HCT116 (cell line): Measurements from ENCODE around the gene MAGEE1. TPM values are rescaled to one million over a fixed set of nuclear protein-coding genes. Genes with fewer than 3 reads are reported as not detected.

Experiments used
- ATAC-seq: fragments of 200-7000 bp; cut with Tn5 transposase; 2 replicates; pipeline ENCODE4 v1.9.1; 2020; ENCODE audit warnings: mild to moderate bottlenecking, moderate library complexity
- BruUV-seq: library from RNA; stranded (reverse); fragments of 400-500 nt; replicated peaks from 2 replicates; lab custom pipeline; 2021; lab: Mats Ljungman, UMichigan
- CTCF ChIA-PET: fragments of 300-600 bp; sonication (Branson Sonifier 250); formaldehyde crosslinking; loops from one replicate; lab custom pipeline; 2021; ENCODE audit warnings: antibody characterized with exemption; lab: Charles Lee
- POLR2A ChIA-PET: fragments of 300-600, 350-600 bp; sonication (Branson Sonifier 250); formaldehyde crosslinking; loops from one replicate; lab custom pipeline; 2021; ENCODE audit warnings: antibody characterized with exemption; lab: Charles Lee
- RAD21 ChIA-PET, 2 experiments: fragments of 300-600 bp; sonication (Branson Sonifier 250); formaldehyde crosslinking; loops; one replicate each; lab custom pipeline; 2023; ENCODE audit warnings: low total read pairs in 2 of 2; ENCODE audit not compliant: uncharacterized antibody in 2 of 2, unreplicated experiment in 2 of 2, low non-redundant PET in 1 of 2; lab: Charles Lee
- DNase-seq: peaks from one replicate; pipeline ENCODE4 v3.0.0-alpha.2; 2010; ENCODE audit warnings: low read depth, low spot score
- H2AFZ ChIP-seq: fragments of 200-600 bp; shearing (Covaris generic), sonication (generic); 2 replicates; pipeline ENCODE4 v1.6.1; 2017; ENCODE audit warnings: low read depth, mixed run types, mixed read lengths, antibody characterized with exemption, low read length; ENCODE audit not compliant: poor library complexity, severe bottlenecking
- H3K27ac ChIP-seq: 2 replicates; pipeline ENCODE4 v1.5.1; 2012; ENCODE audit warnings: low read depth, low read length
- H3K27me3 ChIP-seq: fragments of 200-600 bp; sonication (generic); 2 replicates; pipeline ENCODE4 v1.6.1; 2016; ENCODE audit warnings: mixed run types, low read length, mixed read lengths; ENCODE audit not compliant: insufficient read depth
- H3K36me3 ChIP-seq, 2 experiments: fragments of 200-500 bp in 1 of 2; fragments of 200-600 bp in 1 of 2; sonication (Bioruptor generic) in 1 of 2; sonication (generic) in 1 of 2; 2 replicates each; pipeline versions ENCODE4 v1.5.1 to v1.6.1; 2014 to 2016; ENCODE audit warnings: low read length in 2 of 2, inconsistent platforms in 1 of 2, mixed read lengths in 1 of 2, mixed run types in 1 of 2; ENCODE audit not compliant: insufficient read depth in 2 of 2, control insufficient read depth in 1 of 2
- H3K4me1 ChIP-seq, 2 experiments: fragments of 200-600 bp in 1 of 2; sonication (generic) in 1 of 2; 2 replicates each; pipeline versions ENCODE4 v1.5.1 to v1.6.1; 2012 to 2017; ENCODE audit warnings: low read length in 2 of 2, inconsistent platforms in 1 of 2, mild to moderate bottlenecking in 1 of 2, mixed read lengths in 1 of 2, mixed run types in 1 of 2, moderate library complexity in 1 of 2; ENCODE audit not compliant: insufficient read depth in 2 of 2, control insufficient read depth in 1 of 2
- H3K4me2 ChIP-seq: fragments of 200-600 bp; sonication (generic); 2 replicates; pipeline ENCODE4 v1.6.1; 2017; ENCODE audit warnings: mixed run types, low read length, mixed read lengths
- H3K4me3 ChIP-seq, 2 experiments: fragments of 200-600 bp in 1 of 2; sonication (generic) in 1 of 2; replicated peaks in 1 of 2; 2 replicates each; pipeline ENCODE4 v1.5.1; 2011 to 2016; ENCODE audit warnings: low read length in 2 of 2, control low read depth in 1 of 2, low read depth in 1 of 2, mild to moderate bottlenecking in 1 of 2, mixed read lengths in 1 of 2, mixed run types in 1 of 2
- H3K79me2 ChIP-seq: fragments of 200-600 bp; sonication (generic); 2 replicates; pipeline ENCODE4 v1.6.1; 2017; ENCODE audit warnings: mild to moderate bottlenecking, mixed run types, low read length, moderate library complexity, mixed read lengths; ENCODE audit not compliant: insufficient read depth
- H3K9ac ChIP-seq: fragments of 200-600 bp; sonication (generic); 2 replicates; pipeline ENCODE4 v1.6.1; 2016; ENCODE audit warnings: low read length, mixed read lengths
- H3K9me2 ChIP-seq: fragments of 200-600 bp; sonication (generic), shearing (Covaris generic); 2 replicates; pipeline ENCODE4 v1.6.1; 2017; ENCODE audit warnings: mixed run types, mild to moderate bottlenecking, moderate library complexity; ENCODE audit not compliant: insufficient read depth
- H3K9me3 ChIP-seq, 2 experiments: fragments of 200-500 bp in 1 of 2; fragments of 200-600 bp in 1 of 2; sonication (Bioruptor generic) in 1 of 2; sonication (generic) in 1 of 2; 2 replicates each; pipeline ENCODE4 v1.6.1; 2014 to 2017; ENCODE audit warnings: low read length in 2 of 2, mixed read lengths in 2 of 2, inconsistent platforms in 1 of 2, low read depth in 1 of 2, mild to moderate bottlenecking in 1 of 2, mixed run types in 1 of 2, moderate library complexity in 1 of 2; ENCODE audit not compliant: control insufficient read depth in 1 of 2, insufficient read depth in 1 of 2
- H4K20me1 ChIP-seq: fragments of 200-600 bp; sonication (generic), shearing (Covaris generic); 2 replicates; pipeline ENCODE4 v1.6.1; 2017; ENCODE audit warnings: mixed run types, mild to moderate bottlenecking, moderate library complexity; ENCODE audit not compliant: insufficient read depth
- EGR1 ChIP-seq: IDR thresholded peaks from 2 replicates; pipeline ENCODE4 v1.6.1; 2012; ENCODE audit warnings: low read depth
- EZH2phosphoT487 ChIP-seq: fragments of 200-600 bp; IDR thresholded peaks from 2 replicates; pipeline ENCODE4 v1.6.1; 2018; ENCODE audit warnings: antibody characterized with exemption, borderline replicate concordance
- FOSL1 ChIP-seq: IDR thresholded peaks from 2 replicates; pipeline ENCODE4 v1.6.1; 2012; ENCODE audit warnings: low read depth
- JUND ChIP-seq: IDR thresholded peaks from 2 replicates; pipeline ENCODE4 v1.6.1; 2012
- MAX ChIP-seq: IDR thresholded peaks from 2 replicates; pipeline ENCODE4 v1.6.1; 2012
- RAD21 ChIP-seq: IDR thresholded peaks from 2 replicates; pipeline ENCODE4 v1.6.1; 2012; ENCODE audit warnings: low read depth, mild to moderate bottlenecking
- SIN3A ChIP-seq: IDR thresholded peaks from 2 replicates; pipeline ENCODE4 v1.6.1; 2012; ENCODE audit warnings: low read depth
- SRF ChIP-seq: IDR thresholded peaks from 2 replicates; pipeline ENCODE4 v1.6.1; 2012; ENCODE audit warnings: low read depth
- TCF7L2 ChIP-seq: IDR thresholded peaks from 2 replicates; pipeline ENCODE4 v1.7.0; 2011; ENCODE audit warnings: borderline replicate concordance, inconsistent platforms; ENCODE audit not compliant: insufficient read depth, insufficient read length; ENCODE audit errors: extremely low read depth
- ZFX ChIP-seq: fragments of 450-650 bp; IDR thresholded peaks from 2 replicates; pipeline ENCODE4 v1.6.1; 2017
- intact Hi-C: fragments of 100-400 bp; cut with micrococcal nuclease; formaldehyde crosslinking; loops from 2 replicates; pipeline ENCODE4 v1.10.0; 2022
- total RNA-seq: library from RNA; stranded (reverse); gene quantifications from one replicate; pipeline ENCODE4 v1.2.1, GENCODE V29; 2021; ENCODE audit not compliant: unreplicated experiment
- TF ChIP-seq, protein P1 (sequence below), 3 experiments: fragments of 200-600 bp in 1 of 3; sonication (generic) in 1 of 3; IDR thresholded peaks in 2 of 3; conservative IDR thresholded peaks in 1 of 3; 2 replicates each; pipeline ENCODE4 v1.5.1; 2012 to 2017; ENCODE audit warnings: low read depth in 2 of 3, low read length in 2 of 3, antibody characterized with exemption in 1 of 3, borderline replicate concordance in 1 of 3, control low read depth in 1 of 3, mild to moderate bottlenecking in 1 of 3, mixed read lengths in 1 of 3, mixed run types in 1 of 3, moderate library complexity in 1 of 3; ENCODE audit not compliant: insufficient read depth in 1 of 3
- TF ChIP-seq, protein P2 (sequence below): IDR thresholded peaks from 2 replicates; pipeline ENCODE4 v1.6.1; 2011; ENCODE audit warnings: mild to moderate bottlenecking, low read length, moderate library complexity; ENCODE audit not compliant: insufficient replicate concordance; ENCODE audit errors: extremely low read depth
- TF ChIP-seq, protein P3 (sequence below): IDR thresholded peaks from 2 replicates; pipeline ENCODE4 v1.6.1; 2012; ENCODE audit warnings: low read depth

MAGEE1 gene
- total RNA-seq, 1 experiment from 2014 or later: 2.2 TPM

DNA sequence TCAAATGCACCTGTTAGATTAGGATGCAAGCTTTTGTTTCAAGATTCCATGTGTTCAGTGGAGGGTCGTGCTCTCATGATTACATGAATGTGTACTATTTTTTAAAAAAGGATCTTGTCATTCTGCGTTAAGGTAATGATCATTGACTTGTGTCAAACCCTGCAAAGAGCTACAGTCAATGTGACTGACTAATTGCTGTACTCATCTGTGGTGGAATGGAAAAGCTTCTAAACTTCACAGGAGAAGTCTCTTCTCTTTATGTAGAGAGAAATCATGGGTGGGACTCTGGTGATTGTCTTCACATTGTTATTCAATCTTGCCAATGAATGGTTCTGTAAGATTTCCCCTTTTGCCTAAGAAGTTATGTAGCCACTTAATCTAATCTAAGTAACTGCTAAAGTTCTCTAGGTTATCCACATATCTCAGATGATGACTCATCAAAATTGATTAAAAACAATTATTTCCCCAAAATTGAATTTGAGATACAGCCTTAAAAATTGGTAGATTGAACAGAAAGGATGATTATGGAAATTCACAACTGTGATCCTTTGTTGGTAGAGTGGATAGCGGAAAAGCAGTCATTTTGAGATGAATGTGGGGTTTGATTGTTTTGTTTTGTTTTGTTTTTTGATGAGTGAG is 6.7 kb downstream of the MAGEE1 start:
- H3K36me3 ChIP-seq: no peaks in the 10 kb centered on the region
- H2AFZ ChIP-seq: no peak overlapping the region
- H3K27ac ChIP-seq: no peak overlapping the region
- intact Hi-C loops: no loop called here
- ATAC-seq: no peak
- TF ChIP-seq RAD21: no peak
- BruUV-seq: no TSS peak
- ChIA-PET CTCF (no interaction called here), POLR2A (no interaction called here), RAD21 (no interaction called here)
- H3K9me2 ChIP-seq: no peaks in the 10 kb centered on the region
- DNase-seq: no peak
- no peak overlapping the region for H3K4me3 ChIP-seq
- no peaks in the 10 kb centered on the region for H4K20me1 ChIP-seq
- H3K9me3 ChIP-seq: no peaks in the 10 kb centered on the region
- no peaks in the 10 kb centered on the region for H3K79me2 ChIP-seq
- H3K9ac ChIP-seq: no peak overlapping the region
- H3K4me2 ChIP-seq: no peak overlapping the region
- H3K27me3 ChIP-seq: no peaks in the 10 kb centered on the region
- H3K4me1 ChIP-seq: no peaks in the 10 kb centered on the region

- BruUV-seq: no TSS peak
- ATAC-seq (no peak), DNase-seq (no peak)
- no peak overlapping the region for H3K4me3 ChIP-seq
- ChIA-PET POLR2A (no interaction called here), CTCF (no interaction called here), RAD21 (no interaction called here)
- H3K9me2 ChIP-seq: no peaks in the 10 kb centered on the region
- H3K79me2 ChIP-seq: no peaks in the 10 kb centered on the region
- H3K27me3 ChIP-seq: no peaks in the 10 kb centered on the region
- H3K9me3 ChIP-seq: no peaks in the 10 kb centered on the region
- H3K27ac ChIP-seq: no peak overlapping the region
- intact Hi-C loops: no loop called here
- H3K9ac ChIP-seq: no peak overlapping the region
- H2AFZ ChIP-seq: no peak overlapping the region
- TF ChIP-seq EGR1 (no peak), SRF (no peak), FOSL1 (no peak), JUND (no peak), MAX (no peak), ZFX (no peak), EZH2phosphoT487 (no peak), SIN3A (no peak), TCF7L2 (no peak)
- TF ChIP-seq, protein P1, sequence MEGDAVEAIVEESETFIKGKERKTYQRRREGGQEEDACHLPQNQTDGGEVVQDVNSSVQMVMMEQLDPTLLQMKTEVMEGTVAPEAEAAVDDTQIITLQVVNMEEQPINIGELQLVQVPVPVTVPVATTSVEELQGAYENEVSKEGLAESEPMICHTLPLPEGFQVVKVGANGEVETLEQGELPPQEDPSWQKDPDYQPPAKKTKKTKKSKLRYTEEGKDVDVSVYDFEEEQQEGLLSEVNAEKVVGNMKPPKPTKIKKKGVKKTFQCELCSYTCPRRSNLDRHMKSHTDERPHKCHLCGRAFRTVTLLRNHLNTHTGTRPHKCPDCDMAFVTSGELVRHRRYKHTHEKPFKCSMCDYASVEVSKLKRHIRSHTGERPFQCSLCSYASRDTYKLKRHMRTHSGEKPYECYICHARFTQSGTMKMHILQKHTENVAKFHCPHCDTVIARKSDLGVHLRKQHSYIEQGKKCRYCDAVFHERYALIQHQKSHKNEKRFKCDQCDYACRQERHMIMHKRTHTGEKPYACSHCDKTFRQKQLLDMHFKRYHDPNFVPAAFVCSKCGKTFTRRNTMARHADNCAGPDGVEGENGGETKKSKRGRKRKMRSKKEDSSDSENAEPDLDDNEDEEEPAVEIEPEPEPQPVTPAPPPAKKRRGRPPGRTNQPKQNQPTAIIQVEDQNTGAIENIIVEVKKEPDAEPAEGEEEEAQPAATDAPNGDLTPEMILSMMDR (IDR thresholded peaks at IDR 0.05 in 2 of 3, conservative IDR thresholded peaks at IDR 0.05 in 1 of 3; ENCODE audit: borderline replicate concordance in 1 of 3, insufficient read depth in 1 of 3, low read depth in 2 of 3, low read length in 2 of 3): no peak
- TF ChIP-seq, protein P2, sequence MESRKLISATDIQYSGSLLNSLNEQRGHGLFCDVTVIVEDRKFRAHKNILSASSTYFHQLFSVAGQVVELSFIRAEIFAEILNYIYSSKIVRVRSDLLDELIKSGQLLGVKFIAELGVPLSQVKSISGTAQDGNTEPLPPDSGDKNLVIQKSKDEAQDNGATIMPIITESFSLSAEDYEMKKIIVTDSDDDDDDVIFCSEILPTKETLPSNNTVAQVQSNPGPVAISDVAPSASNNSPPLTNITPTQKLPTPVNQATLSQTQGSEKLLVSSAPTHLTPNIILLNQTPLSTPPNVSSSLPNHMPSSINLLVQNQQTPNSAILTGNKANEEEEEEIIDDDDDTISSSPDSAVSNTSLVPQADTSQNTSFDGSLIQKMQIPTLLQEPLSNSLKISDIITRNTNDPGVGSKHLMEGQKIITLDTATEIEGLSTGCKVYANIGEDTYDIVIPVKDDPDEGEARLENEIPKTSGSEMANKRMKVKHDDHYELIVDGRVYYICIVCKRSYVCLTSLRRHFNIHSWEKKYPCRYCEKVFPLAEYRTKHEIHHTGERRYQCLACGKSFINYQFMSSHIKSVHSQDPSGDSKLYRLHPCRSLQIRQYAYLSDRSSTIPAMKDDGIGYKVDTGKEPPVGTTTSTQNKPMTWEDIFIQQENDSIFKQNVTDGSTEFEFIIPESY: no peak
- TF ChIP-seq, protein P3, sequence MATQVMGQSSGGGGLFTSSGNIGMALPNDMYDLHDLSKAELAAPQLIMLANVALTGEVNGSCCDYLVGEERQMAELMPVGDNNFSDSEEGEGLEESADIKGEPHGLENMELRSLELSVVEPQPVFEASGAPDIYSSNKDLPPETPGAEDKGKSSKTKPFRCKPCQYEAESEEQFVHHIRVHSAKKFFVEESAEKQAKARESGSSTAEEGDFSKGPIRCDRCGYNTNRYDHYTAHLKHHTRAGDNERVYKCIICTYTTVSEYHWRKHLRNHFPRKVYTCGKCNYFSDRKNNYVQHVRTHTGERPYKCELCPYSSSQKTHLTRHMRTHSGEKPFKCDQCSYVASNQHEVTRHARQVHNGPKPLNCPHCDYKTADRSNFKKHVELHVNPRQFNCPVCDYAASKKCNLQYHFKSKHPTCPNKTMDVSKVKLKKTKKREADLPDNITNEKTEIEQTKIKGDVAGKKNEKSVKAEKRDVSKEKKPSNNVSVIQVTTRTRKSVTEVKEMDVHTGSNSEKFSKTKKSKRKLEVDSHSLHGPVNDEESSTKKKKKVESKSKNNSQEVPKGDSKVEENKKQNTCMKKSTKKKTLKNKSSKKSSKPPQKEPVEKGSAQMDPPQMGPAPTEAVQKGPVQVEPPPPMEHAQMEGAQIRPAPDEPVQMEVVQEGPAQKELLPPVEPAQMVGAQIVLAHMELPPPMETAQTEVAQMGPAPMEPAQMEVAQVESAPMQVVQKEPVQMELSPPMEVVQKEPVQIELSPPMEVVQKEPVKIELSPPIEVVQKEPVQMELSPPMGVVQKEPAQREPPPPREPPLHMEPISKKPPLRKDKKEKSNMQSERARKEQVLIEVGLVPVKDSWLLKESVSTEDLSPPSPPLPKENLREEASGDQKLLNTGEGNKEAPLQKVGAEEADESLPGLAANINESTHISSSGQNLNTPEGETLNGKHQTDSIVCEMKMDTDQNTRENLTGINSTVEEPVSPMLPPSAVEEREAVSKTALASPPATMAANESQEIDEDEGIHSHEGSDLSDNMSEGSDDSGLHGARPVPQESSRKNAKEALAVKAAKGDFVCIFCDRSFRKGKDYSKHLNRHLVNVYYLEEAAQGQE: no peak
- no peaks in the 10 kb centered on the region for H3K36me3 ChIP-seq
- H3K4me2 ChIP-seq: no peak overlapping the region
- H3K4me1 ChIP-seq: no peaks in the 10 kb centered on the region
- no peaks in the 10 kb centered on the region for H4K20me1 ChIP-seq
These were observed 11.7 kb downstream of the MAGEE1 start for GRCh38 chrX:76439188-76439587.
